WTC11 (cell line): ENCODE measurements around the gene POGZ. TPM values are rescaled to one million over a fixed set of nuclear protein-coding genes. Genes with fewer than 3 reads are reported as not detected.

Experiments
- ATAC-seq: fragments of 200-7000 bp; cut with Tn5 transposase; 2 replicates; pipeline ENCODE4 v1.10.0; 2021; ENCODE audit warnings: mild to moderate bottlenecking, moderate library complexity
- CTCF ChIA-PET: fragments of 300-600 bp; sonication (Branson Sonifier 250); formaldehyde crosslinking; loops from one replicate; lab custom pipeline; 2021; ENCODE audit warnings: antibody characterized with exemption; lab: Charles Lee
- POLR2A ChIA-PET: fragments of 350-600 bp; sonication (Branson Sonifier 250); formaldehyde crosslinking; loops from one replicate; lab custom pipeline; 2021; ENCODE audit warnings: antibody characterized with exemption; lab: Charles Lee
- DNase-seq: peaks from one replicate; pipeline ENCODE4 v3.0.0; 2021; ENCODE audit warnings: low spot score
- H3K27ac Mint-ChIP-seq: 2 replicates; pipeline ENCODE4 v1.8.0; 2021; ENCODE audit warnings: mixed read lengths
- H3K27me3 Mint-ChIP-seq: 2 replicates; pipeline ENCODE4 v1.8.0; 2021; ENCODE audit warnings: low read depth, mild to moderate bottlenecking, moderate library complexity, mixed read lengths
- H3K36me3 Mint-ChIP-seq: 2 replicates; pipeline ENCODE4 v1.8.0; 2021; ENCODE audit warnings: mixed read lengths
- H3K4me1 Mint-ChIP-seq: 2 replicates; pipeline ENCODE4 v1.8.0; 2022; ENCODE audit warnings: mixed read lengths
- H3K4me3 Mint-ChIP-seq: 2 replicates; pipeline ENCODE4 v1.8.0; 2021; ENCODE audit warnings: mild to moderate bottlenecking, moderate library complexity, mixed read lengths
- H3K9me3 Mint-ChIP-seq: 2 replicates; pipeline ENCODE4 v1.8.0; 2021; ENCODE audit warnings: mixed read lengths
- JUN ChIP-seq: sonication (generic); formaldehyde crosslinking; IDR thresholded peaks from 2 replicates; pipeline ENCODE4 v1.8.0; 2023; ENCODE audit warnings: mild to moderate bottlenecking, missing genetic modification reagents
- KAT7 ChIP-seq: sonication (generic); formaldehyde crosslinking; IDR thresholded peaks from 2 replicates; pipeline ENCODE4 v1.8.1; 2023; ENCODE audit warnings: missing genetic modification reagents, mild to moderate bottlenecking, borderline replicate concordance
- NFE2L1 ChIP-seq: sonication (generic); formaldehyde crosslinking; IDR thresholded peaks from 2 replicates; pipeline ENCODE4 v1.8.1; 2023; ENCODE audit warnings: missing genetic modification reagents
- NFYB ChIP-seq: sonication (generic); formaldehyde crosslinking; conservative IDR thresholded peaks from 2 replicates; pipeline ENCODE4 v1.8.0; 2022; ENCODE audit warnings: low read depth, missing genetic modification reagents
- NR3C1 ChIP-seq: sonication (generic); formaldehyde crosslinking; conservative IDR thresholded peaks from 2 replicates; pipeline ENCODE4 v1.8.1; 2023; ENCODE audit warnings: low read depth, mild to moderate bottlenecking, missing genetic modification reagents
- PRRX2 ChIP-seq: fragments of 250-450 bp; sonication (Bioruptor Pico); IDR thresholded peaks from 2 replicates; pipeline ENCODE4 v1.8.0; 2021; ENCODE audit warnings: mild to moderate bottlenecking
- SOX15 ChIP-seq: fragments of 250-450 bp; sonication (Bioruptor Pico); IDR thresholded peaks from 2 replicates; pipeline ENCODE4 v1.9.0; 2021; ENCODE audit warnings: mild to moderate bottlenecking
- ZNF396 ChIP-seq: fragments of 250-450 bp; sonication (Bioruptor Pico); IDR thresholded peaks from 2 replicates; pipeline ENCODE4 v1.8.0; 2021; ENCODE audit warnings: mild to moderate bottlenecking, moderate library complexity, borderline replicate concordance
- ZNF423 ChIP-seq: fragments of 250-450 bp; sonication (Bioruptor Pico); IDR thresholded peaks from 2 replicates; pipeline ENCODE4 v2.1.2; 2022; ENCODE audit warnings: mild to moderate bottlenecking, moderate library complexity
- ZNF671 ChIP-seq: fragments of 250-450 bp; sonication (Bioruptor Pico); IDR thresholded peaks from 2 replicates; pipeline ENCODE4 v1.8.0; 2021; ENCODE audit warnings: mild to moderate bottlenecking
- total RNA-seq: library from RNA; stranded (reverse); gene quantifications from 3 replicates; pipeline ENCODE4 v1.2.3, GENCODE V29; 2021
- TF ChIP-seq, protein P1 (sequence below): fragments of 250-450 bp; sonication (Bioruptor Pico); IDR thresholded peaks from 2 replicates; pipeline ENCODE4 v1.9.0; 2021; ENCODE audit warnings: mild to moderate bottlenecking
- TF ChIP-seq, protein P2 (sequence below): fragments of 250-450 bp; sonication (Bioruptor Pico); IDR thresholded peaks from 2 replicates; pipeline ENCODE4 v1.9.0; 2021; ENCODE audit warnings: mild to moderate bottlenecking
- TF ChIP-seq, protein P3 (sequence below): fragments of 250-450 bp; sonication (Bioruptor Pico); IDR thresholded peaks from 2 replicates; pipeline ENCODE4 v1.9.0; 2021; ENCODE audit warnings: mild to moderate bottlenecking, borderline replicate concordance
- TF ChIP-seq, protein P4 (sequence below): fragments of 250-450 bp; sonication (Bioruptor Pico); IDR thresholded peaks from 2 replicates; pipeline ENCODE4 v1.8.0; 2021; ENCODE audit warnings: mild to moderate bottlenecking
- TF ChIP-seq, protein P5 (sequence below): sonication (generic); formaldehyde crosslinking; IDR thresholded peaks from 2 replicates; pipeline ENCODE4 v1.8.0; 2023; ENCODE audit warnings: missing genetic modification reagents, mild to moderate bottlenecking, borderline replicate concordance
- TF ChIP-seq, protein P6 (sequence below): sonication (generic); formaldehyde crosslinking; IDR thresholded peaks from 2 replicates; pipeline ENCODE4 v1.8.1; 2022; ENCODE audit warnings: low read depth, mild to moderate bottlenecking, moderate library complexity, missing genetic modification reagents, borderline replicate concordance
- TF ChIP-seq, protein P7 (sequence below): sonication (generic); formaldehyde crosslinking; conservative IDR thresholded peaks from 2 replicates; pipeline ENCODE4 v1.8.1; 2023; ENCODE audit warnings: mild to moderate bottlenecking, low read depth, missing genetic modification reagents, moderate library complexity

Gene POGZ
- total RNA-seq, 1 experiment from 2014 or later = 88.1 TPM

DNA sequence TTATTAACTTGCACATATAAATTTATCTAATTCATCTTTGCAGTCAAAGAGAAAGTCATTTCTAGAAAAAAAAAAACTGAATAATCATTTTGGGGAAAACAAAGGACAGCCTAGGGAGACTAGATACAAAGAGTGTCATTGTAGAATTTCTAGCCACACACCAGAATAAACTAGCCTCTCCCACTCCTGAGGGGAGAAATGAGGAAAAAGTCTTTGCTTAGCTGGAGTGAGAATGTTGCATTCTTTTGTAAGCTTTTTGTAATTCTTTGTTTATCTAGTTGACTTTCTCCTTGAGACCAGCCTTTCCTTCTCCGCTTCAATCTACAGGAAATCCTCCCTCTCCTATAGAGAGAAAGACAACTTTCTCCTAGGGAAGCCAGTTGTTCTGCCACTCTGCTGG lies 36.0 kb upstream of the POGZ start:
- H3K27ac Mint-ChIP-seq = no peak overlapping the region; the same call in 1 of the 2 replicates
- H3K4me3 Mint-ChIP-seq = no peak overlapping the region
- no peaks in the 10 kb centered on the region for H3K9me3 Mint-ChIP-seq
- no peaks in the 10 kb centered on the region; the same call in 1 of the 2 replicates for H3K27me3 Mint-ChIP-seq
- ChIA-PET CTCF (interaction anchor here (1.0 to 1.9 kb wide), 3 partner anchors 10 to 51 kb away, joined by 3 to 7 read pairs (median 5); no protein-coding TSS in a partner anchor), POLR2A (no interaction called here)
- H3K4me1 Mint-ChIP-seq = peaks cover 4% of the 10 kb centered on the region; the same call in 1 of the 2 replicates
- no peak for DNase-seq
- H3K36me3 Mint-ChIP-seq = no peaks in the 10 kb centered on the region
- ATAC-seq = no peak
- TF ChIP-seq, protein P1, sequence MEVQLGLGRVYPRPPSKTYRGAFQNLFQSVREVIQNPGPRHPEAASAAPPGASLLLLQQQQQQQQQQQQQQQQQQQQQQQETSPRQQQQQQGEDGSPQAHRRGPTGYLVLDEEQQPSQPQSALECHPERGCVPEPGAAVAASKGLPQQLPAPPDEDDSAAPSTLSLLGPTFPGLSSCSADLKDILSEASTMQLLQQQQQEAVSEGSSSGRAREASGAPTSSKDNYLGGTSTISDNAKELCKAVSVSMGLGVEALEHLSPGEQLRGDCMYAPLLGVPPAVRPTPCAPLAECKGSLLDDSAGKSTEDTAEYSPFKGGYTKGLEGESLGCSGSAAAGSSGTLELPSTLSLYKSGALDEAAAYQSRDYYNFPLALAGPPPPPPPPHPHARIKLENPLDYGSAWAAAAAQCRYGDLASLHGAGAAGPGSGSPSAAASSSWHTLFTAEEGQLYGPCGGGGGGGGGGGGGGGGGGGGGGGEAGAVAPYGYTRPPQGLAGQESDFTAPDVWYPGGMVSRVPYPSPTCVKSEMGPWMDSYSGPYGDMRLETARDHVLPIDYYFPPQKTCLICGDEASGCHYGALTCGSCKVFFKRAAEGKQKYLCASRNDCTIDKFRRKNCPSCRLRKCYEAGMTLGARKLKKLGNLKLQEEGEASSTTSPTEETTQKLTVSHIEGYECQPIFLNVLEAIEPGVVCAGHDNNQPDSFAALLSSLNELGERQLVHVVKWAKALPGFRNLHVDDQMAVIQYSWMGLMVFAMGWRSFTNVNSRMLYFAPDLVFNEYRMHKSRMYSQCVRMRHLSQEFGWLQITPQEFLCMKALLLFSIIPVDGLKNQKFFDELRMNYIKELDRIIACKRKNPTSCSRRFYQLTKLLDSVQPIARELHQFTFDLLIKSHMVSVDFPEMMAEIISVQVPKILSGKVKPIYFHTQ (CRISPR knock-in tag) = no peak
- TF ChIP-seq, protein P2, sequence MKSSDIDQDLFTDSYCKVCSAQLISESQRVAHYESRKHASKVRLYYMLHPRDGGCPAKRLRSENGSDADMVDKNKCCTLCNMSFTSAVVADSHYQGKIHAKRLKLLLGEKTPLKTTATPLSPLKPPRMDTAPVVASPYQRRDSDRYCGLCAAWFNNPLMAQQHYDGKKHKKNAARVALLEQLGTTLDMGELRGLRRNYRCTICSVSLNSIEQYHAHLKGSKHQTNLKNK = no peak
- TF ChIP-seq ZNF423 (CRISPR knock-in tag) (no peak), ZNF671 (CRISPR knock-in tag) (no peak), KAT7 (no peak), JUN (CRISPR knock-in tag) (no peak), PRRX2 (CRISPR knock-in tag) (no peak), NFYB (CRISPR knock-in tag) (no peak), NR3C1 (CRISPR knock-in tag) (no peak), SOX15 (CRISPR knock-in tag) (no peak), ZNF396 (CRISPR knock-in tag) (no peak), NFE2L1 (no peak)
- TF ChIP-seq, protein P3, sequence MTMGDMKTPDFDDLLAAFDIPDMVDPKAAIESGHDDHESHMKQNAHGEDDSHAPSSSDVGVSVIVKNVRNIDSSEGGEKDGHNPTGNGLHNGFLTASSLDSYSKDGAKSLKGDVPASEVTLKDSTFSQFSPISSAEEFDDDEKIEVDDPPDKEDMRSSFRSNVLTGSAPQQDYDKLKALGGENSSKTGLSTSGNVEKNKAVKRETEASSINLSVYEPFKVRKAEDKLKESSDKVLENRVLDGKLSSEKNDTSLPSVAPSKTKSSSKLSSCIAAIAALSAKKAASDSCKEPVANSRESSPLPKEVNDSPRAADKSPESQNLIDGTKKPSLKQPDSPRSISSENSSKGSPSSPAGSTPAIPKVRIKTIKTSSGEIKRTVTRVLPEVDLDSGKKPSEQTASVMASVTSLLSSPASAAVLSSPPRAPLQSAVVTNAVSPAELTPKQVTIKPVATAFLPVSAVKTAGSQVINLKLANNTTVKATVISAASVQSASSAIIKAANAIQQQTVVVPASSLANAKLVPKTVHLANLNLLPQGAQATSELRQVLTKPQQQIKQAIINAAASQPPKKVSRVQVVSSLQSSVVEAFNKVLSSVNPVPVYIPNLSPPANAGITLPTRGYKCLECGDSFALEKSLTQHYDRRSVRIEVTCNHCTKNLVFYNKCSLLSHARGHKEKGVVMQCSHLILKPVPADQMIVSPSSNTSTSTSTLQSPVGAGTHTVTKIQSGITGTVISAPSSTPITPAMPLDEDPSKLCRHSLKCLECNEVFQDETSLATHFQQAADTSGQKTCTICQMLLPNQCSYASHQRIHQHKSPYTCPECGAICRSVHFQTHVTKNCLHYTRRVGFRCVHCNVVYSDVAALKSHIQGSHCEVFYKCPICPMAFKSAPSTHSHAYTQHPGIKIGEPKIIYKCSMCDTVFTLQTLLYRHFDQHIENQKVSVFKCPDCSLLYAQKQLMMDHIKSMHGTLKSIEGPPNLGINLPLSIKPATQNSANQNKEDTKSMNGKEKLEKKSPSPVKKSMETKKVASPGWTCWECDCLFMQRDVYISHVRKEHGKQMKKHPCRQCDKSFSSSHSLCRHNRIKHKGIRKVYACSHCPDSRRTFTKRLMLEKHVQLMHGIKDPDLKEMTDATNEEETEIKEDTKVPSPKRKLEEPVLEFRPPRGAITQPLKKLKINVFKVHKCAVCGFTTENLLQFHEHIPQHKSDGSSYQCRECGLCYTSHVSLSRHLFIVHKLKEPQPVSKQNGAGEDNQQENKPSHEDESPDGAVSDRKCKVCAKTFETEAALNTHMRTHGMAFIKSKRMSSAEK = no peak
- TF ChIP-seq, protein P4, sequence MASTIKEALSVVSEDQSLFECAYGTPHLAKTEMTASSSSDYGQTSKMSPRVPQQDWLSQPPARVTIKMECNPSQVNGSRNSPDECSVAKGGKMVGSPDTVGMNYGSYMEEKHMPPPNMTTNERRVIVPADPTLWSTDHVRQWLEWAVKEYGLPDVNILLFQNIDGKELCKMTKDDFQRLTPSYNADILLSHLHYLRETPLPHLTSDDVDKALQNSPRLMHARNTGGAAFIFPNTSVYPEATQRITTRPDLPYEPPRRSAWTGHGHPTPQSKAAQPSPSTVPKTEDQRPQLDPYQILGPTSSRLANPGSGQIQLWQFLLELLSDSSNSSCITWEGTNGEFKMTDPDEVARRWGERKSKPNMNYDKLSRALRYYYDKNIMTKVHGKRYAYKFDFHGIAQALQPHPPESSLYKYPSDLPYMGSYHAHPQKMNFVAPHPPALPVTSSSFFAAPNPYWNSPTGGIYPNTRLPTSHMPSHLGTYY = no peak
- TF ChIP-seq, protein P5, sequence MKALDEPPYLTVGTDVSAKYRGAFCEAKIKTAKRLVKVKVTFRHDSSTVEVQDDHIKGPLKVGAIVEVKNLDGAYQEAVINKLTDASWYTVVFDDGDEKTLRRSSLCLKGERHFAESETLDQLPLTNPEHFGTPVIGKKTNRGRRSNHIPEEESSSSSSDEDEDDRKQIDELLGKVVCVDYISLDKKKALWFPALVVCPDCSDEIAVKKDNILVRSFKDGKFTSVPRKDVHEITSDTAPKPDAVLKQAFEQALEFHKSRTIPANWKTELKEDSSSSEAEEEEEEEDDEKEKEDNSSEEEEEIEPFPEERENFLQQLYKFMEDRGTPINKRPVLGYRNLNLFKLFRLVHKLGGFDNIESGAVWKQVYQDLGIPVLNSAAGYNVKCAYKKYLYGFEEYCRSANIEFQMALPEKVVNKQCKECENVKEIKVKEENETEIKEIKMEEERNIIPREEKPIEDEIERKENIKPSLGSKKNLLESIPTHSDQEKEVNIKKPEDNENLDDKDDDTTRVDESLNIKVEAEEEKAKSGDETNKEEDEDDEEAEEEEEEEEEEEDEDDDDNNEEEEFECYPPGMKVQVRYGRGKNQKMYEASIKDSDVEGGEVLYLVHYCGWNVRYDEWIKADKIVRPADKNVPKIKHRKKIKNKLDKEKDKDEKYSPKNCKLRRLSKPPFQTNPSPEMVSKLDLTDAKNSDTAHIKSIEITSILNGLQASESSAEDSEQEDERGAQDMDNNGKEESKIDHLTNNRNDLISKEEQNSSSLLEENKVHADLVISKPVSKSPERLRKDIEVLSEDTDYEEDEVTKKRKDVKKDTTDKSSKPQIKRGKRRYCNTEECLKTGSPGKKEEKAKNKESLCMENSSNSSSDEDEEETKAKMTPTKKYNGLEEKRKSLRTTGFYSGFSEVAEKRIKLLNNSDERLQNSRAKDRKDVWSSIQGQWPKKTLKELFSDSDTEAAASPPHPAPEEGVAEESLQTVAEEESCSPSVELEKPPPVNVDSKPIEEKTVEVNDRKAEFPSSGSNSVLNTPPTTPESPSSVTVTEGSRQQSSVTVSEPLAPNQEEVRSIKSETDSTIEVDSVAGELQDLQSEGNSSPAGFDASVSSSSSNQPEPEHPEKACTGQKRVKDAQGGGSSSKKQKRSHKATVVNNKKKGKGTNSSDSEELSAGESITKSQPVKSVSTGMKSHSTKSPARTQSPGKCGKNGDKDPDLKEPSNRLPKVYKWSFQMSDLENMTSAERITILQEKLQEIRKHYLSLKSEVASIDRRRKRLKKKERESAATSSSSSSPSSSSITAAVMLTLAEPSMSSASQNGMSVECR (CRISPR knock-in tag) = no peak
- TF ChIP-seq, protein P6, sequence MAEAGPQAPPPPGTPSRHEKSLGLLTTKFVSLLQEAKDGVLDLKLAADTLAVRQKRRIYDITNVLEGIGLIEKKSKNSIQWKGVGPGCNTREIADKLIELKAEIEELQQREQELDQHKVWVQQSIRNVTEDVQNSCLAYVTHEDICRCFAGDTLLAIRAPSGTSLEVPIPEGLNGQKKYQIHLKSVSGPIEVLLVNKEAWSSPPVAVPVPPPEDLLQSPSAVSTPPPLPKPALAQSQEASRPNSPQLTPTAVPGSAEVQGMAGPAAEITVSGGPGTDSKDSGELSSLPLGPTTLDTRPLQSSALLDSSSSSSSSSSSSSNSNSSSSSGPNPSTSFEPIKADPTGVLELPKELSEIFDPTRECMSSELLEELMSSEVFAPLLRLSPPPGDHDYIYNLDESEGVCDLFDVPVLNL (CRISPR knock-in tag) = no peak
- TF ChIP-seq, protein P7, sequence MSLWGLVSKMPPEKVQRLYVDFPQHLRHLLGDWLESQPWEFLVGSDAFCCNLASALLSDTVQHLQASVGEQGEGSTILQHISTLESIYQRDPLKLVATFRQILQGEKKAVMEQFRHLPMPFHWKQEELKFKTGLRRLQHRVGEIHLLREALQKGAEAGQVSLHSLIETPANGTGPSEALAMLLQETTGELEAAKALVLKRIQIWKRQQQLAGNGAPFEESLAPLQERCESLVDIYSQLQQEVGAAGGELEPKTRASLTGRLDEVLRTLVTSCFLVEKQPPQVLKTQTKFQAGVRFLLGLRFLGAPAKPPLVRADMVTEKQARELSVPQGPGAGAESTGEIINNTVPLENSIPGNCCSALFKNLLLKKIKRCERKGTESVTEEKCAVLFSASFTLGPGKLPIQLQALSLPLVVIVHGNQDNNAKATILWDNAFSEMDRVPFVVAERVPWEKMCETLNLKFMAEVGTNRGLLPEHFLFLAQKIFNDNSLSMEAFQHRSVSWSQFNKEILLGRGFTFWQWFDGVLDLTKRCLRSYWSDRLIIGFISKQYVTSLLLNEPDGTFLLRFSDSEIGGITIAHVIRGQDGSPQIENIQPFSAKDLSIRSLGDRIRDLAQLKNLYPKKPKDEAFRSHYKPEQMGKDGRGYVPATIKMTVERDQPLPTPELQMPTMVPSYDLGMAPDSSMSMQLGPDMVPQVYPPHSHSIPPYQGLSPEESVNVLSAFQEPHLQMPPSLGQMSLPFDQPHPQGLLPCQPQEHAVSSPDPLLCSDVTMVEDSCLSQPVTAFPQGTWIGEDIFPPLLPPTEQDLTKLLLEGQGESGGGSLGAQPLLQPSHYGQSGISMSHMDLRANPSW (CRISPR knock-in tag) = no peak
